ENCODE measurements around the gene MED9.

Gene MED9

DNA sequence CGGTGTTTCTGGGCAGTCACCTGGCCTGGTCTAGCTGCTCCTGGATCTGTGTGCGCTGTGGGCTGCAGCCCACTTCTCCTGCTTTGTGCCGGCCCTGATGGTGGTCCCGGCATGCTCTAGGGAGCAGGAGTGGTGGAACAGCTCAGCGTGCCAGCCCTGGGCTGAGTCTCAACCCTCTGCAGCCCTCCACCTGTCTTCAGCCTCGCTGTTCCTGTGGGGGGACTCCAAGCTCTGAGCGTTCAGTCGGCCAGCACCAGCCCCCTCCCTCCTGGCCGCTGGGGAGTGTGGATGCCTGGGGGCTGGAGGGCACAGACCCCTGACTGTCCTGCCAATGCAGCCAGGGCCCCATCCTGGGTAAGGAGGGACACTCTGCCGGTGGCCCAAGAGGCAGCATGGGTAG is 43.1 kb downstream of the MED9 start:
- DNase-seq = no peak

DNA sequence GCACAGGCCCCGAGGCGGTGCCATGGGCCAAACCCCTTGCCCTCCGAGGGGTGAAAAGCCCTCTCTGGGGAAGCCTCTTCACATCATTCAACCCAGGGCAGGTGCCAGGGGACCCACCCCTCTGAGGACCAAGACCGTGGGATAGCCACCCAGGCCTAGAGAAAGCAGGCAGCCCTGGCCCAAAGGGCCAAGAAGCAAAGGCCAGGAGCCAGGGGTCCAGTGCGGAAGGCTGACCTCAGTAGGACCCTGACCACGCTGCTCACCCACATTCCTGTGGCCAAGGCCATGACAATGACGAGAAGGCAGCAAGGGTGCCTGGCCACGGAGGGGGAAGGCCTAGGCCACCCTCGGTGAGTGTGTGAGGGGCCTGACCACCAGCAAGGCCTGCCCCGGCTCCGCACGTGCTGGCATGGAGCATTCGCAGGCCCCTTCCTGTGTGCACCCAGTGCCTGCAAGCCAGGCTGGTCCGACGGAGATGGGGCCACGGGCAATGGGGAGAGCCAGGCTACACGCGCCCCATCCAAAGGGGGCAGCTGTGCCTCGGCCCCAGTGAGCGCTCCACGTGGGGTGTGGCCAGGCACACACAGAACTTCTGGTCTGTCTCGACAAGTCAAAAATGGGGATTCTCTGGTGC is 43.9 kb downstream of the MED9 start:
- no peak for DNase-seq

- DNase-seq = peak; percentile 91
Observed at GRCh38 chr17:17523001-17523730, 46.4 kb downstream of the MED9 start.

DNA sequence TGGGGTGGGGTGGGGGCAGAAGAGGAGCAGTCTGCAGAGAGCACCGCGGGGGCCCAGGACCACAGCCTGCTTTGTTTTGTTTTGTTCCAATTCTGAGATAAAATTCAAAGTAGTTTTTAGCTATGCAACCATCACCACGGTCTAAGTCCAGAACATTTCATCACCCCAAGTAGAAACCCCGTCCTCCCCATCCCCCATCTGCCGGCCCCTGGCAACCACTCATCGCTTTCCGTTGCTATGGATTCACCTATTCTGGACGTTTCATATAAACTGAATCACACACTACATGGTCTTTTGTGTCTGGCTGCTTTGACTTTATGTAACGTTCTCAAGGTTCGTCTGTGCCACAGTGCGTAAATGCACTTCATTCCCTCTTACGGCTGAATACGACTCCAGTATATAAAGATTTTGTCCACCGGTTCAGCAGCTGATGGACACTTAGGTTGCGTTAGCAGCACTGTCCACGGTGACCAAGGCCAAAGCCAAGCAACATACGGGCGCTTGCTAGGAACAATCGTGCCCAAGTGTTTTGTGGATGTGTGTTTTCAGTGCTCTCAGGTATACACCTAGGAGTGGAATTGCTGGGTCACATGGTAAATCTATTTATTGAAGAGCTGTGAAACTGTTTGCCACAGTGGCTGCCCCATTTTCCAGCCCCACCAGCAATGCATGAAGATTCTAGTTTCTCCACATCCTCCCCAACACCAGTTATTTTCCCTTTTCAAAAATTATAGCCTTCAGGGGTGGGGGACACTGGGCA is 47.1 kb downstream of the MED9 start:
- DNase-seq = no peak

- DNase-seq = no peak
Observed at GRCh38 chr17:17525311-17525710, 48.5 kb downstream of the MED9 start.

DNA sequence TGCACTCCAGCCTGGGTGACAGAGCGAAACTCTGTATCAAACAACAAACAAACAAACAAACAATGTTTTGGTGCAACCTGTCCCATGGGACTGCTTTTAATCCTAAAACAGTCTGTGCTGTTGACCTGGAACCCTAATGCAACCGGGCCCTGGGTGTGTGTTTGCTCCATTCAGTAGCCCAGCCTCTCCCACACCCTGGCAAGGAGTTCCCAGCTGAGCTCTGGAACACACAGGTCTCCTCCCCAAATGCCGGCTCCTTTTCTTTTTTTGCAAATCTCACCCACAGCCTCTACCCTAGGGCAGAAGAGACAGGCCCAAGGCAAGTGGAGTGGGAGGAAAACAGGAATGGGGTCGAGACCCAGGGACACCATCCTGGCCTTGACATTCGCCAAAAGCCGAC is 49.2 kb downstream of the MED9 start:
- no peak for DNase-seq

DNA sequence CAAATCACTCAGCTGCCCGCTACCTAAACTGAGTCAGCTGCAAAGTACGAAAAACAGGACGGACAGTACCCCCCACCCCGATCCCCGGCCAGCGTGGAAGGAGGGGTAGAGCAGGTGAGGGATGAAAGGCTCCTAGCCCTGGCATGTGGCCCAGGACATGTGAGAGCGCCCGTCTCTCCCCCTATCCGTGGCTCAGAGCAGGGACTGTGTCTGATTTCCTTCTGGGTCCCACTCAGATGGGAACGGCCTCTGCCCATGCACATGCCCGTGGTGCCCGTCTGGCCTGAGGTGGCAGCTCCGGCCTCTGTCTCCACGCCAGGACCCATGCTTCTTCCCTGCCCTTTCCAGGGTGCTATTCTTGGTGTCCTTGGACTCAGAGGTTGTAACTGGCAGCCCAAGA is 49.6 kb downstream of the MED9 start:
- no peak for DNase-seq

GRCh38 chr17:17527534-17527933 is 50.7 kb downstream of the MED9 start:
- no peak for DNase-seq

GRCh38 chr17:17527956-17528500 is 51.2 kb downstream of the MED9 start:
- no peak for DNase-seq

- no peak for DNase-seq
Observed at GRCh38 chr17:17528696-17529652, 52.2 kb downstream of the MED9 start.

DNA sequence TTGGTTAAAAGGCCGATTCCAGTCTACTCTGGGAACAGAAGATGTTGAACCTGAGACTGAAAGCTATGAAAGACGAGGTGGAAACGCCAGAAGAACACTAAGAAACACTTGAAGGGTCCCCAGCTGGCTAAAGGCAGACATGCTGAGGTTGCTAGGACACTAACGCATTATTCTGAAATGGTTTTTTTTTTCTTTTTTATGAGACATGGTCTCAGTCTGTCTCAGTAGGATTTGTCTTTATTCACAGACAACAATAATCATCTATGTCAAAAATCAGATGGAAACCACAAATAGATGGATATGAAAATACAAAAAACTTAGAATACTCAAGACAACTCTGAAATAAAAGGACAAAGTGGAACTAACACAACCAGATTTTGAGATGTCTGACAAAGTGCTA is 54.4 kb downstream of the MED9 start:
- peak; percentile 69 for DNase-seq

DNA sequence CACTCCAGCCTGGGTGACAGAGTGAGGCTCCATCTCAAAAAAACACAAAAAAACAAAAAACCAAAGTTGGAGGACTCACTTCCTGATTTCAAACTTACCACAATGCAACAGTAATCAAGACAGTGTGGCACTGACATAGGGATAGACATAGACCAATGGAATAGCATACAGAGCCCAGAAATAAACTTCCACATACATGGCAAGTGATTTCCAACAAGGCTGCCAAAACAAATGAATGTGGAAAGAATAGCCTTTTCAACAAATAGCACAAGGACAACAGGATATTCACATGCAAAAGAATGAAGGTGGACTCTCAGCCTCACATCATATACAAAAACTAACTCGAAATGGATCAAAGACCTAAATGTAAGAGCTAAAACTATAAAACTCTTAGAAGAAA is 56.2 kb downstream of the MED9 start:
- no peak for DNase-seq

DNA sequence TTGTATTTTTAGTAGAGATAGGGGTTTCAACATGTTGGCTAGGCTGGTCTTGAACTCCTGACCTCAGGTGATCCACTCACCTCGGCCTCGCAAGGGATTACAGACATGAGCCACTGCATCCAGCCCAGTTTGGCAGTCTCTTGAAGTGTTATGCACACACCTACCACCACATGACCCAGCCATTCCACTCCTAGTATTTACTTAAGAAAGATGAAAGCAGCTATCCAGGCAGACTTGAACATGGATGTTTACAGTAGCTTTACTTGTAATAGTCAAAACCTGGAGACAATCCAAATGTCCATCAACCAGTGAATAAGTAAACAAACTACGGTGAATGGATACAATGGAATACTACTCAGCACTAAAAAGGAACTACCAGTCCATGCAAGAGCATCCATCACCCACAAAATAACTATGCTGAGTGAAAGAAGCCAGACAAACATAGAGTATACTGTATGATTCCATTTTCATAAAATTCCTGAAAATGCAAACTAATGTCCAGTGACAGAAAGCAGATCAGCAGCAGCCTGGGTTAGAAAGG is 57.2 kb downstream of the MED9 start:
- peak; percentile 74 for DNase-seq

- peak; percentile 83 for DNase-seq
Observed at GRCh38 chr17:17535957-17536356, 59.2 kb downstream of the MED9 start.

GRCh38 chr17:17536702-17537101 is 59.9 kb downstream of the MED9 start:
- peak; percentile 25 for DNase-seq

DNA sequence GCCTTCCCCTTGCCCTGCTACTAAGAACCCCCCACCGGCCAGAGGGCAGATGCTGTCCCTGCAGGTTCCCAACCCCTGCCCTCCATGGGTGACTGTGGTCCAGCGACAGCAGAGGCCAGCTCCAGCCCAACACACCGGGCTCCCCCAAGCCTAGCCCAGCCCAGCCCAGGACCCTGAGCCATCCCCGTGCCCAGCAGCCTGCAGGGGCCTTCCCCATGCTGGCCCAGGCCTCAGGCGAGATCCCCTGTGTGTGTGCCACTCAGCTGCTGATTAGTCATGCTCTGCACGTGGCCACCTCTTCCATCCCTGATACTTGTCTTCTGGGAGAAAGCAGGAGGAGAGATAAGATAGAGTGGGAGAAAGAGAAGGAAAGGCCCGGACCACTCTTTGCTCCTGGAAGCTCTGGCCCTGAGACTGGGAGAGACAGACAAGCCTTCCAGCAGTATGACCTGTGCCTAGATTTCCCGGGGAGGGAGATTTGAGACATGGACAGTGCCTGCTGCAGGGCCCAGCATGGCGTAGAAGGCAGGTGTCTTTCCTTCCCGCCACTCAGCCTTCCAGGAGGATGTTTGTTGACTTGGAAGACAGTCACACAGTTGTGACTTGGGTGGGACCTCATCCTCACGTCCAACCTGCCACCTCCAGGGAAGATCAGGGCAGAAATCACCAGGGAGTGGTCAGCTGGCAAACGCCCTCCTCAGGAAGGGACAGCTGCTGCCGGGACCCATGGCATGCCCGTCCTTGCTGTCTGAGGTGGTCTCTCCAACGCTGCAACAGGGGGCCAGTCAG is 60.7 kb downstream of the MED9 start:
- DNase-seq = peak; percentile 13

DNA sequence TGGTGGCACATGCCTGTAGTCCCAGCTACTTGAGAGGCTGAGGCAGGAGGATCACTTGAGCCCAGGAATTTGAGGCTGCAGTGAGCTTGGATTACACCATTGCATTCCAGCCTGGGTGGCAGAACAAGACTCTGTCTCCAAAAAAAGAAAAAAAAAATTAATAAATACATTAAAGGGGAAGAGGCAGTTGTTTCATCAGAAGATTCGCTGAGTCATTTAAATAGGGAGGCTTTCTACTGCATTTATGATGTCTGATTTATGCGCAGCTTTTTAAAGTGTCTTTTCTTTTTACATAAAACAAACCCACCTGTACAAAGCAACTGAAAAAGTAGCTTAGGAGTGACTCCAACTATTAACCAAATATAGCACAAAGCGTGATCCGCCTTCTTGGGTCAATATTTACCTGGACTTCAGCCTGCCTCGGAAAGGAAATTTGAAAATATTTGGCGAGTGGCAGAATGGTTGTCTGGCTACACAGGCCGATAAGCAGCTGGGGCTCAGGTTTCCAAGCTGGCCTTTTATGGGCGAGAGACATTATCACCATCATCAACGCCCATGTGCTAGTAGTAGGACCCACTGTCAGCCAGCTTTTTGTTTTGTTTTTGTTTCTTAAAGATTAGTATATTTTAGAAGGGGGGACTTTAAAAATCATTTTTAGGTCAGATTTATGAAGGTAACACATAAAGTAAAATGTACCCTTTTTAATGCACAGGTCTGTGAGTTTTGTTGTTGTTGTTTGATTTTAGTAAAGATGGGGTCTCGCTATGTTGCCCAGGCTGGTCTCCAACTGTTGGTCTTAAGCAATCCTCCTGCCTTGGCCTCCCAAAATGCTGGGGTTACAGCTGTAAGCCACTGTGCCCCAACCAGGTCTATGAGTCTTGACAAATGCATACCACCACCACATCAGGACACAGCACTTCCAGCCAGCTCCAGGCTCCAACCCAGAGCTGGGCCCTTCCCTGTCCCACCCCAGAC is 61.9 kb downstream of the MED9 start:
- DNase-seq = peak; percentile 93

GRCh38 chr17:17539591-17539990 is 62.8 kb downstream of the MED9 start:
- no peak for DNase-seq

DNA sequence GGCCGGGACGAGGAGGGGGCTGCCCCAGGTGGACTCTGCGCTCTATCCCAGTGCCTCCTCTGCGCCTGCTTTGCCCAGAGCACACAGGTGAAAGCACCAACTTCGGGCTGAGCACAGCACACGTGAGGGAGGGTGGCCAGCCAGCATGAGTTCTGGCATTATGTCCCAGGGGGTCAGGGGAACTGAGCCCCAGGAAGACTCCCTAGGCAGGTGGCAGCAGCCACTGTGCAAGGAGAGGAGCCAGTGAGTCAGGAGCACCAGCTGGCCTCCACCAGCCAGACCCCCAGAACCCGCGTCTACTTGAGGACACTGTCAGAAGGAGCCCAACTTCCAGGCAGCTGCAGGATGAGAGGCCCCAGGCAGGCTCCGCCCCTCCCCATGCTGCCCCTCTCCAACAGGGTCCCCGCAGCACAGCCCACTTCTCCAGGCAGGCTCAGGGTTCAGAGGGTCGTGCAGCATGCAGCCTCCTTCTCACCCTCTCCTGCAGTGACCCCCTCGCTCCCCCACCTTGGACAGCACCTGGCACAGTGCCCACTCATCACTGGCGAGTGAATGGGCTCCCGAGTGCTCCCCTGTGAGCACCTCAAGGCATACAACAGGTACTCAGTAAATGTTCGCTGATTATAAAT is 63.6 kb downstream of the MED9 start:
- peak; percentile 53 for DNase-seq

Measured in NCI-H69 (cell line).